HG03139 (cell line): Measurements from ENCODE around the gene CTSW.
A peak's percentile ranks its signal among the peaks of the same experiment; 100 is the strongest.
"Not testable (repeated sequence)": the region's sequence is repeated elsewhere in the genome, so short reads cannot be mapped to it uniquely, and the experiment has no call there.

ENCODE experiments used
- ATAC-seq: cut with Tn5 transposase; IDR thresholded peaks from one replicate; pipeline ENCODE4 v1.9.1; 2021; ENCODE audit not compliant: unreplicated experiment

The CTSW gene

DNA sequence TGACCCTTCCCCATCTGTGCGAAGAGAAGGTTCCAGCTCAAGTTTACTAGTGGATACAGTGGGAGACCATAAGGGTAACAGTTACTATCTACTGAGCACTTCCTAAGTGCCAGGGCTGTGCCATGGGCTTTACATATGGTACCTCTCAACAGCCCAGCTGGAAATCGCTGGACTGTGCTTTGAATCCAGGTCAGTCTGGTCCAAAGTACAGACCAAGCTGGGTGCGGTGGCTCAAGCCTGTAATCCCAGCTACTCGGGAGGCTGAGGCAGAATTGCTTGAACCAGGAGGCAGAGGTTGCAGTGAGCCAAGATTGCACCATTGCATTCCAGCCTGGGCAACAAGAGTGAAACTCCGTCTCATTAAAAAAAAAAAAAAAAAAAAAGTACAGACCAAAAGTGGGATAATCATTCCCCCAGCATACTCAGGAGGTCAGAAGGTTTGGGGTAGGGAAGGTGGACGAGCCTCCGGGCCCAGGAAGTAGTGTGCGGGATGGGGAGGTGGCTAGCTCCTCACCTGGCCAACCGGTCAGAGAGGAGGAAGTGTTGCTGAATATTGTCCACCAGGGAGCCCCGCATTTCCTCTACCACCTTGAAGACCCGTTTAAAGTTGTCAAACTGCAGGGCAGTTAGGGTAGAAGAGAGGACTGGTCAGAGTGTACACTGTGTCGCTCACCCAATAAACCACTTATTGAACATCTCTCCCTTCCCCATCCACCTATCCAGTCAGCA, 6.3 kb downstream of the CTSW start:
- ATAC-seq = no peak

DNA sequence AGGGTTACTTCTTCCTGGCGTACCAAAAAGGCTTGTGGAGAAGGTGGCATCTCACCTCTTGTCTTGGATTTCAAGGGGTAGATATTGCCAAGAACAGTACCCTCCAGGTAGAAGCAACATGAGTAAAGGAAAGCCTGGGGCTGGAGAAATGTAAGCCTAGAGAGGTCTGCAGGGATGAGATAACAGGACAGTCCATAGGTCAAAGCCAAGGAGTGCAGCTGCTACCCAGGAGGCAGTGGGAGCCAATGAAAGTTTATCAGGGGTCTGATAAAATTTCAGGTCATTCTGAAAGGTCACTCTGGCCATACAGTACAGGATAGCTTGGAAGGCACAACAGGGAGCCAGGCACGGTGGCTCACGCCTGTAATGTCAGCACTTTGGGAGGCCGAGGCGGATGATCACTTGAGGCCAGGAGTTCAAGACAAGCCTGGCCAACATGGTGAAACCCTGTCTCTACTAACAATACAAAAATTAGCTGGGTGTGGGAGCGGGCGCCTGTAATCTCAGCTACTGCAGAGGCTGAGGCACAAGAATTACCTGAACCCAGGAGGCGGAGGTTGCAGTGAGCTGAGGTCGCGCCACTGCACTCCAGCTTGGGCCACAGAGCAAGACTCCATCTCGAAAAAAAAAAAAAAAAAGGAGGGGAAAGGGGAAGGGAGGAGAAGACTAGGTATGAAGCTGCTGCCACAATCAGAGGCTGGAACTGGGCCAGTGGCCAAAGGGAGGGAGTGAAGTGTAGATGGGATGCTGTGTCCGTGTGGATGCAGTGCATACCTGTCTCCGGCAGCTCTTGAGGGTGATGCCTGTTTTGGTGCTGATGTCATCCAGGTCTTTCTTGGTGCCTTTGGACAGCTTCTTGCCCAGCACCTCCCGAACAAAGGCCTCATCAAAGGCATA, 7.4 kb downstream of the CTSW start:
- no peak for ATAC-seq

DNA sequence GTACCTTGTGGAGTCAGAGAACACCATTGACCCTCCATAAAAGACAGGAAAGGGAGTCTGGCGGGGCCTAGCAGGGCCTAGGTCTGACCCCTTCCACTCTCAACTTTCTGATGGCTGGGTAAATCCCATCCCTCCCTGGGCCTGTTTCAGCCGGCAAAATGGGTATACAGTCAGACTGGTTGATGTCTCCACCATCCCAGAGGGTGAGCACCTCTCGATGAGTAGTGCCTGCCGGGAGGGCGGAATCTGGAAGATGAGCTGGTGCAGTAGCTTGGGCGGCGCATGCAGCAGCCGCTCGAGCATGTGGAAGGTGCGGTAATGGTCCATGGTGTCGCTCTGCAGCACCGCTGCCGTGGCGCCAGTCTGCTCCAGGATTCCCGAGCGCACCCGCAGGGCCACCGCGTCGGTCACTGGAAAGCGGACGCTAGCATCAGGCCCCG, 8.1 kb downstream of the CTSW start:
- no peak for ATAC-seq

DNA sequence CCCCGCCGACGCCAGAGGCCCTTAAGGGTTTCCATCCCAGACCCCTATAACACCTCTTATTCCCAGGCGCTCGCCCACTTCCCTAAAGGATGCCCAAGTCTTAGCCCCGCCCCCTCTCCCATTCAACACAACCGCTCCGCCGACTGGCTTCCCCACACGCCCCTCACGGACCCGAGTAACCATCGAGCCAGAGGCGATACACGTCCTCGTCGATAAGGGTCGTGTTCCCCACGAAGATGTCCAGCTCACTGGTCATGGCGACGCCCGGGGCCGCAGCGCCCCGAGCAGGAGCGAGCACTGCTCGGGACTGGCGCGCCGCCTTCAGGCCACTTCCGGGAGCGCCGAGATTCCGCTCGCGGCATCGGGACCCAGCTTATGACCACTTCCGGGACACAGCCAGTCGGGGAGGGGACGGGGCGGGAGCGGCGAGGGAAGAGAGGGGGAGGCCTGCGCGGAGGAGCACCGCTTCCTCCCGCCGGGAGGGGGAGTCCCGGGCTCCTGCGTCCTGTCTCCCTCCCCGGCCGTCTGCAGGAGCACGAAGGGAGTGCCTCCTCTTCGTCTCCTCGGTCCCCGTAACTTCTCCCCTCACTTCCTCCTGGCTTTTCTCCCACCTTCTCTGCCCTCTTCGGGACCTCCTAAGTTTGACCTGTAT, 8.7 kb downstream of the CTSW start, which contains the start of gene FIBP:
Gene FIBP (minus strand): TSS at position 309 of the 652 bp plus-strand sequence. CDS start 53 bp downstream, at position 256.
- peak; percentile 43 for ATAC-seq

DNA sequence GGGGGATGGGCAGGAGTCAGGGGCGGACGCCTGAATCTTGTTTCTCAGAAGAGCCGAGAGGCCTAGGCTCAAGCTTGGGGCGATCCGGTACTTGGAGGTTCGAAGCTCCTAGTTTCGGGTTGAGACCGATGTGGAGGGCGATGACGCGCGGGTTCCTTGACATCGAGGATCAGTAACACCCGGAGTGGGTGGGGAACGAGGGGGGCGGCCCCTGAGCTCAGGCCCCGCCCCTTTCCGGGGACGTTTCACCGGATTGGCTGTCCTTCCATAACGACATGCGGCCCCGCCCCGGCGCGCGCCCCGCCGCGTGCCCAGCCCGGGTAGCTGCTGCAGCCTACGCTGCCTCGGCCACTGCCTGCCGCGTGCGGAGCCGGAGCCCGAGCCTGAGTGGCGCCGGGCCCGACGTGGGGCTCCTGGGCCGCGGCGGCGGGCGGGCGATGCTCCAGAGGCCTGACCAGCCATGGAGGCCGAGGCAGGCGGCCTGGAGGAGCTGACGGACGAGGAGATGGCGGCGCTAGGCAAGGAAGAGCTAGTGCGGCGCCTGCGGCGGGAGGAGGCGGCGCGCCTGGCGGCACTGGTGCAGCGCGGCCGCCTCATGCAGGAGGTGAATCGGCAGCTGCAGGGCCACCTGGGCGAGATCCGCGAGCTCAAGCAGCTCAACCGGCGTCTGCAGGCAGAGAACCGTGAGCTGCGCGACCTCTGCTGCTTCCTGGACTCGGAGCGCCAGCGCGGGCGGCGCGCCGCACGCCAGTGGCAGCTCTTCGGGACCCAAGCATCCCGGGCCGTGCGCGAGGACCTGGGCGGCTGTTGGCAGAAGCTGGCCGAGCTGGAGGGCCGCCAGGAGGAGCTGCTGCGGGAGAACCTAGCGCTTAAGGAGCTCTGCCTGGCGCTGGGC, 10.9 kb downstream of the CTSW start, which contains the start of gene CCDC85B:
Gene CCDC85B (plus strand): TSS at position 350 of the 895 bp plus-strand sequence. CDS start 111 bp downstream, at position 461.
- ATAC-seq = peak; percentile 43

DNA sequence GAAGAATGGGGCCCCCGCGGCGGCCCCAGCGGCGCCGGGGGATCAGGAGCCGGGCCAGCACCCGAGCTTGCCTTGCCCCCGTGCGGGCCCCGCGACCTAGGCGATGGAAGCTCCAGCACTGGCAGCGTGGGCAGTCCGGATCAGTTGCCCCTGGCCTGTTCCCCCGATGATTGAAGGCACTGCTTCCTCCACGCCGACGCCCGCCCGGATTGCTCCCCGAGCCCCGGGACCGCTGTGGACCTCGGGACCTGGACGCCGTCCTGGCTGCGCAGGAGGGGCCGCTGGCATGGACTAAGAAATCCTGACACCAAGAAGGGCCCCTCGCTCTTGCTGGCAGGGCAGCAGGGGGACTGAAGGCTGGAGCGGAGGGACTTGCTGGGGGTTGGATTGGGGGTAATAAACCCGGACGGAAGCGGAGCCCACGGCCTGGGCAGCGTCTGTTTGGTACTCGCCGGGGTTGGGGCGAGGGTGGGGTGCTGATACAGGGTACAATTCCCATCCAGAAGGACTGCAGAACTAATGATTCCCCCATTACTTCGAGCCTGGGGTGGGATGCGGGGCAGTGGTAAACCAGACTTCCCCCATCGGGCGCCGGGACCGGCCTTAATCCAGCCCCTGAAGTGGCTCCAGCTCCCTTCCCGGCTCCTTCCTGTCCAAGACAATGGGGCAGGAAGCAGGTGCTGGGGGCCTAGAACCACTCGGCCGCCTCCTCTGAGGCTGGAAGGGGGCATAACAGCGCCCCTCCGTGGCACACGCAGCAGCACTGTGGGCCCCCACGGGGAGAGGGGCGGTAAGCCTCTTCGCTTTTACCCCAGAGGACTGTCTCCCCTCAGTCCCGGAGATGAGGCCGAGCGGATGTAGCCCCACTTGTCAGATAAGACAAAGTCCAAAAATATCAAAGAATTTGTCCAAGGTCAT, 11.8 kb downstream of the CTSW start:
- ATAC-seq = no peak

DNA sequence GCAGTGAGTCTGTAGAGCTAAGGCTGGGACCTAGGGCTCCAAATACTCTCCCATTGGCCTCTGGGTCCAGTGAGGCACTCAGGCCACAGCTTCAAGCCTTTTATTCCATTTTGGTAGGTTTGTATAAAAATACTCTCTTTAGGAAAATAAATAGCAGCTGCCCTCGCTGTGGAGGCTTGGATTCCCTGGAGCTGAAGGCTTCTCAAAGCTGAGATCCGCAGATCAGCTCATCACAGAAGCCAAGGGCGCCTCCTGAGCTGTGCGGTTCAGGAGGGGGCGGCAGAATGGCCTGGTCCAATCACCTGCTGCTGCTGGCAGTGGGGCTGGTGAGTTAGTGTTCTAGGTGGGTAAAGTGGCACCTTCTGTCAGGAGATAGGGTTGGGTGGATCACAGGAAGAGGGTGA, 12.5 kb downstream of the CTSW start:
- not testable (repeated sequence) for ATAC-seq

DNA sequence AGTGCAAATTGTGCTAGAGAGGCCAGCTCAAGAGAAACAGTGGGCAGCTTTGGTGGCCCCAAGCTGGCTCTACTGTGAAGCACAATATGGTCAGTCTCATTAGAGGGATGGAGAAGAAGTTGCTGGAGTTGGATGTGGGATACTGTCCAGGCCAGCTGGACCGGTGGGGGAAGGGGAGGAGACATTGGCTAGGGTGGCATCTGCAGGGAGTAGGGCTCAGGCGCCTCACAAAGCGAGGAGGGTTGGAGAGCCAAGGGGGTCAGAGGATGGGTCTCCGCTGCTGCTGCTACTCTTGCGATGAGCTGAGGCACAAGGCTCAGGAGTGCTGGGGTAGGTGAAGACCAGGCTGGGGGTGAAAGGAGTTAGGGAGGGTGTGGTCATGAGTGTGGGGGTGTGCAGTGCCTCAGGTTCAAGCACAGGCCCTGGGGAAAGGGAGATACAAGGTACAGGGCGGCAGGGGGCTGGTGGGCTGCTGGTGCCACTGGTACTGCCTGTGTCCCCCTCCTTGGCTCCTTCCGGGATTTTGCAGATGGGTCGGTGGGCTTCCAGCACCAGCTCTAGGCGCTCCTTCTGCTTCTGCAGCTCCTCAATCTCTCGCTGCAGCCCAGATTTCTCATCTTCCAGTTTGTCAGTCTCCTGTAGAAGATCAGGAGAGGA, 13.2 kb downstream of the CTSW start:
- no peak for ATAC-seq

DNA sequence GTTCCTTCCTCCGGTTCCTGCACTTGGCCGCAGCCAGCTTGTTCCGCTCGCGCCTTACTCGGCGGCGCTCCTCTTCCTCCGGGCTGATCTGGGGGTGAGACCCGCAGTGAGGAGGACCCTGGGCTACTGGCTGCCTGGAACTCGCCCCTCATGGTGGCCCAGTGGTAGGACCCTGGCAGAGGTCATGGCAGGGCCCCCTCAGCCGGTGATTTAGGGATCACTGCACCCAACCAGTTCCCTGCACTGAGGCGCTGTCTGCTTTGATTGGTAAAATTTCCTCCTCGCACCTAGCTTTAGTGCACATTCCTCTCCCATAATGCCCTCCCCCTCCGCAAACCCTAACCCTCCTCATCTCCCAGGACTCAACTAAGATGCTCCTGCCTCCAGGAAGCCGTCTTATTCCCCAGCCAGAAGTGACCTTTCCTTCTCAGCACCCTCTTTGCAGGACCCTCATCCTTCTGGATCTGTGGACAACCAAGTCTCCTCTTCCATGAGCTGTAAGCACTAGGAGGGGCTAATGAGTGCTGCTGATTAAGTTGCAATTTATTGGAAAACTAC, 14.5 kb downstream of the CTSW start:
- ATAC-seq = no peak

DNA sequence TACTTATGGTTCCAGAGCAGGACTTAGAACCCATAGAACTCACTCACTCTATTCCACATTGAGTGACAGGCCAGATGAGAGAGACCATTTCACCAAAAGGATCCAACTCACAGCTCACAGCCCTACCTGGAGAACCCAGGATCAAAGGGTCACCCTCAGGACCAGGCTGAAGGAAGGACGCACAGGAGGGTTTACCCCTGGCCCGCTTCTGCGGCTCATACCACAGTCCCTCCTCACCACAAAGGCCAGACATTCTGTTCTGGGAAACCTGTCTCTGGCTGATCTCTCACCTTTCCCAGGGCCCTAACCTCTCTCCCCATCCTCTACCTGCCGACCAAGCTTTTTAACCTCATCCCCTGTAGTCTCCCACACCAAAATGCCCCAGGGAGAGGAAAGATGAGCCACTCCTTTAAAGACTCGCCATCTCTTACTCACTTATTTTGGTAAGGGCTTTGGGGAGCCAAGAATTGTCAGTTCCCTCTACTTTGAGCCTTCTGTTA, 15.9 kb downstream of the CTSW start:
- ATAC-seq = no peak

DNA sequence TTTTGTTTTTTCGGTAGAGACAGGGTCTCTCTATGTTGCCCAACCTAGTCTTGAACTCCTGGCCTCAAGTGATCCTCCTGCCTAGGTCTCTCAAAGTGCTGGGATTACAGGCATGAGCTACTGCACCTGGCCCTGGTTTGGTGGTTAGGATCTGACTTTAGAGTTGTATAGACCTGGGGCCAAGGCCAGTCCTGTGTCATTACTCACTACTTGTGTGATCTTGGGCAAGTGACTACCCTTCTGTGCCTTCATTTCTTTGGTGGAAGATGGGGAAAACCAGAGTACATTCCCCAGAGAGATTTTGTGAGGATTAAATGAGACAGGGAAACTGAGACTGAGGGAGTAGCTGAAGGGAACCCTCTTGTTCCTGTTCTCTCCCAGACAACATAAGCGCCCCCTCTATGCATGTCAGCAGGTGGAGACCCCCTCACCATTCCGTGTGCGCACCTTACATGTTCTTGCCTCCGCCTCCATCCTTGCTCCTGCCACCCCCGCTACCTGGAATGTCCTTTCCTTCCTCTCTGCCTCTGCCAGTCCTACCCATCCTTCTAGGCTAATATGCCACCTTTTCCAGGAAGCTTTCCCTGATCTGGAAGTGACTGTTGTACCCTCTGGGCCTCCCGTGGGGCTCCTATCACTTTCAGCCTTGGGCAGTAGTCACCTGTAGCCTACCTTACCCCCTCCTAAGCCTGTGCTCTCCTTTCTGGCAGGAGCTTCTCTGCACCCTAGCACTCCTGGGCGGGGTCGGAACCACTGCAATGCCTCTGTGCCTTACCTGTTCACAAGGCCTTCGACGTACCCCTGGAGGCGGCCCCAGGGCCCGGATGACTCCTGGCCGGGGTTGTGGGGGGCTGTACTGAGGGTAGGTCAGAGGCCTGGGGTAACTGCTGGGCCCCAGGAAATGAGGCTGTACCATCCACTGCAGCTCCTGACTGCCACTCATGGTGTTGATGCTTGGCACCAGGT, 16.7 kb downstream of the CTSW start:
- ATAC-seq = no peak

DNA sequence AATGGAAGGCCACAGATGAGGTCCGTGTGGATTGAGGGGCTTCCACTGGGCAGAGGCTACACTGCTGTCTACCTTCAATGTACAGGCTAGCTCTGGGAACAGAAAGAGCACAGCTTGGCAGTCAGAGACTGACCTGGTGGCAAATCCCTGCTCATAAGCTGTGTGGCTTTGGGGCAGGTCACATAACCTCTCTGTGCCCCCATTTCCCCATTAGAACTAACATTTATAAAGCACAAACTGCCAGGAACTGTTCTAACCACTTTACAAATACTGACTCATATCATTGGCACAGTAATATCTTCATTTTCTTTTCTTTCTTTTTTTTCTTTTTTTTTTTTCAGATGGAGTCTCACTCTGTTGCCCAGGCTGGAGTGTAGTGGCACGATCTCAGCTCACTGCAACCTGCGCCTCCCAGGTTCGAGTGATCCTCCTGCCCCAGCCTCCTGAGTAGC, 17.4 kb downstream of the CTSW start:
- ATAC-seq = no peak

DNA sequence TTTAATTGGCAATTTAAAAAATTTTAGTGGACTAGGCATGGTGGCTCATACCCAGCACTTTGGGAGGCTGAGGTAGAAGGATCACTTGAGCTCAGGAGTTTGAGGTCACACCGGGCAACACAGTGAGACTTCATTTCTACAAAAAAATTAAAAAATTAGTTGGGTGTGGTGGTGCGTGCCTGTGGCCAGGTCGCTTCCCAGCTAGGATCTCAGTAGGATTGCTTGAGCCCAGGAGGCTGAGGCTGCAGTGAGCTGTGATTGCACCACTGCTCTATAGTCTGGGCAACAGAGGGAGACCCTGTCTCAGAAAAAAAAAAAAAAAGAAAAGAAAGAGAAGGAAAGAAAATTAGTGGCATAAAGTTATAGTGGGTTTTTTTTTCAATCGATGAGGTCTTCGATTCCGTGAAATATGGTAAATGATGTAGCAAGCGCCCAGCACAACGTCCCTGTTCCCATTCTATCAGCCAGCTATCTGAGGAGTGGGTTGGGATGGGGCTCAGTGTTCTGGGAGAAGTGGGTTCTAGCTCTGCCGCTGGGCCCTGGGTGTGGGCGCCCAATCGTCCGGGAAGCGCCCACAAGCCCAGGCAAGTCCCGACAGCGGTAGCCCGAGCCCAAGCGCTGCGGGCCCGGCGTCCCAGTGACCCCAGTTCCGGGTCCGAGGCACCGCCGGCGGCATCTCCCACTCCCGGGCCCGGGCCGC, 19.2 kb downstream of the CTSW start:
- ATAC-seq = no peak

DNA sequence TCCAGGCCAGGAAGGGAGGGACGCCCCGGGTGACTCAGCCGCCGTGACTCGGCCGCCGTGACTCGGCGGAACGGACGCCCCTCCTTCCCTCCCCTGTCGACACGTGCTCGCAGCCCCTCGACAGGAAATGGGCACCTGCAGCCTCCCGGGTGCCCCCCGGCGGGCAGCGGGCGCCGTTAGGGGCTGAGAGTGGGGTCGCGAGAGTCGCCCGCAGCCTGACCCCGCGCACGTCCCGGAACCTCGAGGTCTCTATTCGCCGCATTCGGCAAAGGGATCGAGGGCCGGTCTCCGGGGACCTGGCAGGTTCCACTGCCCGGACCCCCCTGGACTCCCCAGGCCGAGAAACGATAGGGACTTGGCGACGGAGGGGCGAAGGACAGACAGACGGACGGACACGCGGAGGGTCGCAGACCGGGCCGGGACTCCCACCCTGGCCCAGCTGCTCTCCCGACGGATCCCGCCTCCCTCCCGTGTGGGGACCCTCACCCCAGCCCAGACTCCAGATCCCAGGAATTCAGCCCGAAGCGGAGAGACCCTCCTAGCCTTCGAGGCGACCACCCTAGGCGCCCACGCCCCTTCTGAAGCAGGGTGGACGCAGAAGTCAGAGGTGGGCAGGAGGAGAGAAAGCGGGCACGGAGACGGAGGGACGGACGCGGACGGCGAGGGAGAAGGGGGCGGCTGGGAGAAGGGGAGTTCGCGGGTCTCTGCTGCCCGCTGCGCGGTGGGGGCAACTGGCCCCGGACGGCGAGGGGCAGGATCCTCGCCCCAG, 19.9 kb downstream of the CTSW start:
- no peak for ATAC-seq

DNA sequence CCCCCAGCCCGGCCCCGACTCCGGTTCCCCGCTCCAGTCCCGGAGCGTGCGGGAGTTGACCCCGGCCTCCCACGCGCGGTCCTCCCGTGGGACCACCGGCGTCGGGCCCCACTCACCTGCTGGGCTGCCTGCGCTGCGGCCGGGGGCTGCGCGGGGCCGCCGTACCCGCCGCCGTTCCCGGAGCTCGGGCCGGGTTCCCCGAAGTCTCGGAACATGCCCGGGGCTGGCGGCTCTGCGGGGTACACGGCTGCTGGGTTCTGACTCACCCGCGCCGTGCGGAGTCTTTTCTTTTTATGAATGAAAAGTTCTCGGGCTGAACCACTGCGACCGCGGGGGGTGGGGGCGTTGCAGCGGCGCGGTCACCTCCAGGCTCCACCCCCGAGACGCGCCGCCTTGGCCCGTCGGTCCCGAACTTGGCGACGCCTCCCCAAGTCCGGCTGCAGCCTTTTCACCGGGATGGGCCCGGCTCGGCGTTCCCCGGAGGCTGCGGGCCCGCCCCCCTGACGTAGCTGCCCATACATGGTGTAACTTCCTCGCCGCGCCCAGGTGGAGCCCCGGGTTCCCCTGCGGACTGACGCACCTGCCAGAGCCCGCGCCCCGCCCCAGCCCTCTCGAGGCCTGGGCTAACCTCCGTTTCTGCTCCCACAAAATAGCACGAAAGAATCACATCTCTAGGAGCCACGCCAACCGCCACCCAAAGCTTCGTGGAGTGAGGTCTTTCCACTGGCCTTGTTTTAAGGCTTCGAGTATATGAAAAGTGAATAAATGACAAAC, 20.7 kb downstream of the CTSW start, which contains the start of gene FOSL1:
Gene FOSL1 (minus strand): TSS at position 264 of the 774 bp plus-strand sequence. CDS start 49 bp downstream, at position 215.
- ATAC-seq = peak; percentile 73
